Measurements from ENCODE around the gene LPCAT3. TPM values are rescaled to one million over a fixed set of nuclear protein-coding genes. Genes with fewer than 3 reads are reported as not detected.
A peak's percentile ranks its signal among the peaks of the same experiment; 100 is the strongest.

LPCAT3 gene
- polyA plus RNA-seq, 2 of the 4 experiments (the other 2 are of a cell fraction), result 42.8 to 53.4 TPM

GRCh38 chr12:7064516-7064915 is 46.2 kb upstream of the LPCAT3 start:
- H3K4me1 ChIP-seq, result peaks cover 20% of the 10 kb centered on the region
- DNase-seq (ENCODE audit: low read depth in 1 of 2, low spot score in 1 of 2) (no peak), FAIRE-seq (no peak), ATAC-seq (no peak)
- H3K9me3 ChIP-seq, result no peaks in the 10 kb centered on the region
- CTCF ChIA-PET, result interaction anchor here (1.3 to 16.5 kb wide), 6 partner anchors 9 to 98 kb away, joined by 5 to 309 read pairs (median 9); partner anchors contain the start of genes C1R and C1RL
- POLR2A ChIA-PET, result no interaction called here
- WGBS (ENCODE audit: missing lambda C conversion rate), result 90% methylated on average over 3 of the region's 3 CpGs
- H3K27ac ChIP-seq, result no peak overlapping the region
- no peak for TF ChIP-seq KDM5A (IDR thresholded peaks at IDR 0.05)
- TF ChIP-seq HOXA7 (CRISPR knock-in tag; IDR thresholded peaks at IDR 0.05), result no peak
- no peak for TF ChIP-seq FOXS1 (CRISPR knock-in tag; IDR thresholded peaks at IDR 0.05)
- TF ChIP-seq CTCF (IDR thresholded peaks at IDR 0.05), result no peak
- TF ChIP-seq MYC (IDR thresholded peaks at IDR 0.05; ENCODE audit: borderline replicate concordance, low read length), result no peak
- TF ChIP-seq EHF (CRISPR knock-in tag; IDR thresholded peaks at IDR 0.05), result no peak
- no peak for TF ChIP-seq ATOH8 (CRISPR knock-in tag; IDR thresholded peaks at IDR 0.05; ENCODE audit: low read depth)
- H3K4me3 ChIP-seq, result no peak overlapping the region
- no peak overlapping the region for H3K4me2 ChIP-seq

GRCh38 chr12:7061596-7061995 is 43.3 kb upstream of the LPCAT3 start:
- H3K4me3 ChIP-seq, result no peak overlapping the region
- H3K9me3 ChIP-seq, result no peaks in the 10 kb centered on the region
- H3K4me2 ChIP-seq, result peak overlapping the region; percentile 68; the same call in 2 of the 3 replicates
- ChIA-PET POLR2A (interaction anchor here (0.6 to 2.6 kb wide), 5 partner anchors 18 to 128 kb away, joined by 3 to 27 read pairs (median 5); partner anchors contain the start of genes C1R, C1RL and PEX5), CTCF (interaction anchor here (0.9 to 16.5 kb wide), 18 partner anchors 10 to 127 kb away, joined by 3 to 309 read pairs (median 7); partner anchors contain the start of genes C1R, C1RL, LPCAT3 and PTPN6)
- TF ChIP-seq NR3C1 (IDR thresholded peaks at IDR 0.05) (no peak), NFE2L2 (conservative IDR thresholded peaks at IDR 0.05; ENCODE audit: low read length) (no peak), RNF2 (IDR thresholded peaks at IDR 0.05; ENCODE audit: borderline replicate concordance, low read depth) (no peak), CHD2 (IDR thresholded peaks at IDR 0.05; ENCODE audit: low read length, partially characterized antibody) (no peak), FOSL2 (IDR thresholded peaks at IDR 0.05) (no peak), FOSL2 (CRISPR knock-in tag; IDR thresholded peaks at IDR 0.05) (no peak), ELK1 (IDR thresholded peaks at IDR 0.05; ENCODE audit: low read depth, low read length) (no peak), EP300 (IDR thresholded peaks at IDR 0.05) (no peak), SREBF2 (IDR thresholded peaks at IDR 0.05) (no peak), HEYL (CRISPR knock-in tag; IDR thresholded peaks at IDR 0.05) (no peak), GATA3 (IDR thresholded peaks at IDR 0.05; ENCODE audit: borderline replicate concordance) (no peak), ZFP36 (IDR thresholded peaks at IDR 0.05; ENCODE audit: borderline replicate concordance, partially characterized antibody) (no peak), HES2 (IDR thresholded peaks at IDR 0.05) (no peak), JUNB (IDR thresholded peaks at IDR 0.05) (no peak)
- peaks cover 22% of the 10 kb centered on the region for H3K4me1 ChIP-seq
- peak overlapping the region; percentile 77 to 93 for H3K27ac ChIP-seq
- FAIRE-seq, result no peak
- no peak for DNase-seq (ENCODE audit: low read depth in 1 of 2, low spot score in 1 of 2)
- no peak for ATAC-seq
- WGBS (ENCODE audit: missing lambda C conversion rate), result 91% methylated on average over 7 of the region's 7 CpGs
